Stomach (tissue), 9 donors: ENCODE measurements around the gene CDHR5. TPM values are rescaled to one million over a fixed set of nuclear protein-coding genes. Genes with fewer than 3 reads are reported as not detected.

Experiments
- DNase-seq, 2 donors: peaks; one replicate each; pipeline versions ENCODE4 v3.0.0 to v3.0.0-alpha.2; 2013 to 2019
- H3K27ac ChIP-seq, 5 donors: fragments of 200-600 bp in 4 of 5; sonication (generic) in 4 of 5; one replicate each; pipeline ENCODE4 v1.5.1; 2013 to 2019; ENCODE audit warnings: mild to moderate bottlenecking in 1 of 5, moderate library complexity in 1 of 5
- H3K27me3 ChIP-seq, 3 donors: fragments of 200-600 bp; sonication (generic); one replicate each; pipeline ENCODE4 v1.5.1; 2017 to 2019; ENCODE audit warnings: mixed run types in 1 of 3
- H3K36me3 ChIP-seq, 4 donors: fragments of 200-600 bp; sonication (generic); 1 replicate in 3 of 4; 2 replicates in 1 of 4; pipeline ENCODE4 v1.5.1; 2016 to 2019
- H3K4me1 ChIP-seq, 4 donors: fragments of 200-600 bp; sonication (generic); one replicate each; pipeline ENCODE4 v1.5.1; 2016 to 2019
- H3K4me3 ChIP-seq, 4 donors: fragments of 200-600 bp; sonication (generic) in 3 of 4; one replicate each; pipeline ENCODE4 v1.5.1; 2016 to 2019; ENCODE audit warnings: mild to moderate bottlenecking in 1 of 4
- H3K9me3 ChIP-seq, 4 donors: fragments of 200-600 bp; sonication (generic); one replicate each; pipeline ENCODE4 v1.5.1; 2016 to 2019
- CTCF ChIP-seq, 7 experiments: fragments of 450-650 bp in 4 of 7; fragments of 200-600 bp in 3 of 7; sonication (generic) in 3 of 7; IDR thresholded peaks; one replicate each; pipeline ENCODE4 v1.5.1; 2016 to 2019; ENCODE audit warnings: antibody characterized with exemption in 7 of 7, control low read depth in 2 of 7, mild to moderate bottlenecking in 1 of 7
- EP300 ChIP-seq: sonication (generic); formaldehyde crosslinking; IDR thresholded peaks from one replicate; pipeline ENCODE4 v1.6.1; 2017; ENCODE audit warnings: antibody characterized with exemption
- POLR2A ChIP-seq, 4 donors: fragments of 450-650 bp; IDR thresholded peaks; one replicate each; pipeline ENCODE4 v1.6.1; 2016; ENCODE audit warnings: antibody characterized with exemption in 4 of 4, control low read depth in 2 of 4, mild to moderate bottlenecking in 1 of 4, moderate library complexity in 1 of 4
- POLR2AphosphoS5 ChIP-seq, 3 donors: sonication (generic); formaldehyde crosslinking; IDR thresholded peaks; one replicate each; pipeline ENCODE4 v1.6.1; 2016; ENCODE audit warnings: antibody characterized with exemption in 3 of 3
- WGBS, 5 donors: extraction: QIAGEN DNeasy Blood & Tissue Kit in 3 of 5; methylation state at CpG; one replicate each; pipeline versions ENCODE4 v1.1.5 to v1.1.7; 2013 to 2018; 5-methylcytosine and 5-hydroxymethylcytosine counted together
- intact Hi-C: fragments of 100-400 bp; cut with DNase I; formaldehyde crosslinking; loops from one replicate; pipeline ENCODE4 v1.15.1; 2023; ENCODE audit warnings: low total_unique reads
- polyA plus RNA-seq, 3 donors: library from polyadenylated mRNA; stranded (reverse); fragments of 200-250 nt; gene quantifications; one replicate each; pipeline ENCODE4 v1.2.3, GENCODE V29; 2013
- total RNA-seq, 5 donors: library from RNA; depleted of rRNA; stranded (reverse); fragments of >200 nt; gene quantifications; one replicate each; pipeline versions ENCODE4 v1.1.0 to v1.2.3, GENCODE V29; 2014 to 2016
- donor health status: healthy with polysubstance abuse.
- donor health status: Bipolar disorder and iron deficiency.
- donor health status: healthy.

CDHR5 gene
- total and polyA plus RNA-seq, 8 donors, result 0.38 to 92.1 (median 2.8) TPM

- Histone ChIP-seq H3K4me1 (peaks cover 0 to 32% (median 8%) of the 10 kb centered on the region in 4 donors), H3K36me3 (peaks cover 74 to 97% (median 95%) of the 10 kb centered on the region in 4 donors), H3K9me3 (no peaks in the 10 kb centered on the region), H3K27ac (peak overlapping the region in 1 of 5 donors; percentile 54), H3K4me3 (no peak overlapping the region), H3K27me3 (no peaks in the 10 kb centered on the region)
- no peak for DNase-seq
- 75 to 81% (median 77%) methylated on average over 27 to 32 of the region's 32 CpGs for WGBS, 5 donors
- intact Hi-C loops, result no loop called here
- TF ChIP-seq POLR2A (IDR thresholded peaks at IDR 0.05), result no peak
- no peak for TF ChIP-seq CTCF (IDR thresholded peaks at IDR 0.05)
- no peak for TF ChIP-seq POLR2AphosphoS5 (IDR thresholded peaks at IDR 0.05)
- no peak for TF ChIP-seq EP300
Measured at GRCh38 chr11:586376-587316, 38.1 kb downstream of the CDHR5 start.

GRCh38 chr11:584287-584686 lies 40.5 kb downstream of the CDHR5 start:
- no peak for TF ChIP-seq CTCF (IDR thresholded peaks at IDR 0.05)
- TF ChIP-seq POLR2AphosphoS5 (IDR thresholded peaks at IDR 0.05), result no peak
- TF ChIP-seq EP300, result no peak
- TF ChIP-seq POLR2A (IDR thresholded peaks at IDR 0.05), result no peak
- Histone ChIP-seq H3K27me3 (no peaks in the 10 kb centered on the region), H3K4me3 (no peak overlapping the region), H3K36me3 (peaks cover 56 to 78% (median 75%) of the 10 kb centered on the region in 4 donors), H3K9me3 (no peaks in the 10 kb centered on the region), H3K4me1 (peaks cover 10 to 54% (median 30%) of the 10 kb centered on the region in 4 donors), H3K27ac (no peak overlapping the region)
- intact Hi-C loops, result no loop called here
- no peak for DNase-seq
- 95 to 98% (median 96%) methylated on average over 10 of the region's 10 CpGs for WGBS, 5 donors

- no peaks in the 10 kb centered on the region for H3K27me3 ChIP-seq
- WGBS, 5 donors, result 74 to 86% (median 84%) methylated on average over 17 of the region's 17 CpGs
- TF ChIP-seq CTCF (IDR thresholded peaks at IDR 0.05) (no peak), POLR2AphosphoS5 (IDR thresholded peaks at IDR 0.05) (no peak), EP300 (no peak), POLR2A (IDR thresholded peaks at IDR 0.05) (no peak)
- no peaks in the 10 kb centered on the region for H3K9me3 ChIP-seq
- no peak for DNase-seq
- peaks cover 32 to 64% (median 54%) of the 10 kb centered on the region in 4 donors for H3K4me1 ChIP-seq
- intact Hi-C loops, result no loop called here
- no peak overlapping the region for H3K4me3 ChIP-seq
- H3K27ac ChIP-seq, result no peak overlapping the region
- H3K36me3 ChIP-seq, result peaks cover 35 to 53% (median 49%) of the 10 kb centered on the region in 4 donors
Measured at GRCh38 chr11:581752-582151, 43.0 kb downstream of the CDHR5 start.

- intact Hi-C loops, result no loop called here
- Histone ChIP-seq H3K27ac (no peak overlapping the region), H3K27me3 (no peaks in the 10 kb centered on the region), H3K9me3 (no peaks in the 10 kb centered on the region), H3K36me3 (peaks cover 31 to 49% (median 45%) of the 10 kb centered on the region in 4 donors), H3K4me1 (peaks cover 32 to 64% (median 52%) of the 10 kb centered on the region in 4 donors), H3K4me3 (no peak overlapping the region)
- DNase-seq, result no peak
- WGBS, 5 donors, result 75 to 80% (median 80%) methylated on average over 14 of the region's 14 CpGs
- no peak for TF ChIP-seq POLR2A (IDR thresholded peaks at IDR 0.05)
- no peak for TF ChIP-seq CTCF (IDR thresholded peaks at IDR 0.05)
- TF ChIP-seq POLR2AphosphoS5 (IDR thresholded peaks at IDR 0.05), result no peak
Measured at GRCh38 chr11:581342-581741, 43.4 kb downstream of the CDHR5 start.
